ENCODE data around the gene RHBDF1. TPM values are rescaled to one million over a fixed set of nuclear protein-coding genes. Genes with fewer than 3 reads are reported as not detected.

The RHBDF1 gene
- total and polyA plus RNA-seq, 2 of the 13 experiments (the other 11 are each of a cell fraction or from before 2014, with no cell fraction given) = 5.4 to 26.9 TPM

- peak; percentile 91; the same call in 1 of the 2 replicates for TF ChIP-seq ZNF691 (CRISPR knock-in tag; IDR thresholded peaks at IDR 0.05; ENCODE audit: borderline replicate concordance, low read depth)
- TF ChIP-seq ZBTB4 (CRISPR knock-in tag; IDR thresholded peaks at IDR 0.05; ENCODE audit: borderline replicate concordance) = no peak
- TF ChIP-seq SMC3 (IDR thresholded peaks at IDR 0.05; ENCODE audit: low read length) = peak; percentile 79
- peak; percentile 64; the same call in 1 of the 2 replicates for TF ChIP-seq TFE3 (CRISPR knock-in tag; IDR thresholded peaks at IDR 0.05)
- TF ChIP-seq ZNF788 (CRISPR knock-in tag; IDR thresholded peaks at IDR 0.05; ENCODE audit: borderline replicate concordance) = peak; percentile 71; the same call in 1 of the 2 replicates
- no peak for TF ChIP-seq ZBTB39 (CRISPR knock-in tag; IDR thresholded peaks at IDR 0.05)
These were observed 24.5 kb upstream of the RHBDF1 start (continued) for GRCh38 chr16:96935-97381.

Data from HepG2 (cell line).